Muscle layer of colon (tissue), 2 donors: ENCODE measurements around the gene UGGT1.
"Not testable (repeated sequence)": the region's sequence is repeated elsewhere in the genome, so short reads cannot be mapped to it uniquely, and the experiment has no call there.

Source experiments
- H3K27ac ChIP-seq: one replicate; pipeline ENCODE4 v1.7.0; 2013; ENCODE audit warnings: low read depth, mild to moderate bottlenecking, low read length, moderate library complexity
- H3K27me3 ChIP-seq, 2 donors: one replicate each; pipeline ENCODE4 v1.7.0; 2013; ENCODE audit warnings: low read length in 2 of 2, mild to moderate bottlenecking in 2 of 2; ENCODE audit not compliant: insufficient read depth in 2 of 2, control insufficient read depth in 1 of 2
- H3K36me3 ChIP-seq: one replicate; pipeline ENCODE4 v1.7.0; 2013; ENCODE audit warnings: mild to moderate bottlenecking, low read length; ENCODE audit not compliant: insufficient read depth
- H3K4me1 ChIP-seq: one replicate; pipeline ENCODE4 v1.7.0; 2013; ENCODE audit warnings: mild to moderate bottlenecking, low read length; ENCODE audit not compliant: insufficient read depth
- H3K4me3 ChIP-seq, 2 donors: one replicate each; pipeline ENCODE4 v1.7.0; 2013; ENCODE audit warnings: low read length in 2 of 2, low read depth in 1 of 2, mild to moderate bottlenecking in 1 of 2, moderate library complexity in 1 of 2
- H3K9ac ChIP-seq: one replicate; pipeline ENCODE4 v1.7.0; 2013; ENCODE audit warnings: low read length
- H3K9me3 ChIP-seq: one replicate; pipeline ENCODE4 v1.7.0; 2013; ENCODE audit warnings: mild to moderate bottlenecking, low read length
- donor health status: abdominal sarcoma.
- donor health status: Adenocarcinoma of cecum.

The UGGT1 gene

GRCh38 chr2:128198656-128199055 lies 107.7 kb downstream of the UGGT1 start:
- no peaks in the 10 kb centered on the region for H3K36me3 ChIP-seq
- no peak overlapping the region for H3K4me3 ChIP-seq
- no peaks in the 10 kb centered on the region for H3K9me3 ChIP-seq
- H3K27me3 ChIP-seq, result no peaks in the 10 kb centered on the region
- H3K27ac ChIP-seq, result no peak overlapping the region
- H3K9ac ChIP-seq, result no peak overlapping the region
- H3K4me1 ChIP-seq, result peaks cover 20% of the 10 kb centered on the region

- Histone ChIP-seq H3K27ac (no peak overlapping the region), H3K27me3 (no peaks in the 10 kb centered on the region), H3K9ac (no peak overlapping the region), H3K36me3 (no peaks in the 10 kb centered on the region), H3K4me1 (peaks cover 20% of the 10 kb centered on the region), H3K9me3 (no peaks in the 10 kb centered on the region), H3K4me3 (no peak overlapping the region)
Measured at GRCh38 chr2:128199141-128199540, 108.1 kb downstream of the UGGT1 start.

- Histone ChIP-seq H3K4me3 (no peak overlapping the region), H3K27ac (no peak overlapping the region), H3K9ac (no peak overlapping the region), H3K27me3 (no peaks in the 10 kb centered on the region), H3K4me1 (peaks cover 7% of the 10 kb centered on the region), H3K9me3 (no peaks in the 10 kb centered on the region), H3K36me3 (no peaks in the 10 kb centered on the region)
Measured at GRCh38 chr2:128202791-128203190, 111.8 kb downstream of the UGGT1 start.

GRCh38 chr2:128206245-128206644 lies 115.2 kb downstream of the UGGT1 start:
- H3K27ac ChIP-seq, result no peak overlapping the region
- H3K4me3 ChIP-seq, result no peak overlapping the region
- no peaks in the 10 kb centered on the region for H3K4me1 ChIP-seq
- no peaks in the 10 kb centered on the region for H3K36me3 ChIP-seq
- no peaks in the 10 kb centered on the region for H3K27me3 ChIP-seq
- no peaks in the 10 kb centered on the region for H3K9me3 ChIP-seq
- H3K9ac ChIP-seq, result no peak overlapping the region

GRCh38 chr2:128208023-128208422 lies 117.0 kb downstream of the UGGT1 start:
- Histone ChIP-seq H3K9me3 (no peaks in the 10 kb centered on the region), H3K4me3 (no peak overlapping the region), H3K27ac (no peak overlapping the region), H3K36me3 (no peaks in the 10 kb centered on the region), H3K9ac (no peak overlapping the region), H3K4me1 (no peaks in the 10 kb centered on the region), H3K27me3 (no peaks in the 10 kb centered on the region)

GRCh38 chr2:128208631-128209324 lies 117.8 kb downstream of the UGGT1 start:
- not testable (repeated sequence) for H3K27ac ChIP-seq, H3K4me3 ChIP-seq, H3K9me3 ChIP-seq, H3K36me3 ChIP-seq, H3K27me3 ChIP-seq, H3K4me1 ChIP-seq, H3K9ac ChIP-seq

- Histone ChIP-seq H3K36me3 (no peaks in the 10 kb centered on the region), H3K4me3 (no peak overlapping the region), H3K27ac (no peak overlapping the region), H3K9ac (no peak overlapping the region), H3K9me3 (no peaks in the 10 kb centered on the region), H3K27me3 (no peaks in the 10 kb centered on the region), H3K4me1 (no peaks in the 10 kb centered on the region)
Measured at GRCh38 chr2:128214251-128214650, 123.3 kb downstream of the UGGT1 start.

- H3K9me3 ChIP-seq, result no peaks in the 10 kb centered on the region
- no peaks in the 10 kb centered on the region for H3K36me3 ChIP-seq
- H3K27ac ChIP-seq, result no peak overlapping the region
- no peaks in the 10 kb centered on the region for H3K27me3 ChIP-seq
- H3K4me3 ChIP-seq, result no peak overlapping the region
- no peak overlapping the region for H3K9ac ChIP-seq
- H3K4me1 ChIP-seq, result no peaks in the 10 kb centered on the region
Measured at GRCh38 chr2:128214866-128215460, 124.0 kb downstream of the UGGT1 start.

GRCh38 chr2:128215897-128216642 lies 125.1 kb downstream of the UGGT1 start:
- Histone ChIP-seq H3K4me1 (no peaks in the 10 kb centered on the region), H3K9ac (no peak overlapping the region), H3K27ac (no peak overlapping the region), H3K9me3 (no peaks in the 10 kb centered on the region), H3K27me3 (no peaks in the 10 kb centered on the region), H3K36me3 (no peaks in the 10 kb centered on the region), H3K4me3 (no peak overlapping the region)

- H3K36me3 ChIP-seq, result no peaks in the 10 kb centered on the region
- no peak overlapping the region for H3K4me3 ChIP-seq
Measured at GRCh38 chr2:128217671-128218070, 126.7 kb downstream of the UGGT1 start.

GRCh38 chr2:128219891-128220290 lies 128.9 kb downstream of the UGGT1 start:
- Histone ChIP-seq H3K4me3 (no peak overlapping the region), H3K4me1 (no peaks in the 10 kb centered on the region)

More at GRCh38 chr2:128217671-128218070, 126.7 kb downstream of the UGGT1 start:
- Histone ChIP-seq H3K27ac (no peak overlapping the region), H3K9ac (no peak overlapping the region), H3K4me1 (no peaks in the 10 kb centered on the region), H3K9me3 (no peaks in the 10 kb centered on the region), H3K27me3 (no peaks in the 10 kb centered on the region)

More at GRCh38 chr2:128219891-128220290, 128.9 kb downstream of the UGGT1 start:
- Histone ChIP-seq H3K27me3 (no peaks in the 10 kb centered on the region), H3K27ac (no peak overlapping the region), H3K9ac (no peak overlapping the region), H3K9me3 (no peaks in the 10 kb centered on the region), H3K36me3 (no peaks in the 10 kb centered on the region)
